Glomerular visceral epithelial cell (primary cell): ENCODE data around the gene A1BG.
A peak's percentile ranks its signal among the peaks of the same experiment; 100 is the strongest.
"Not testable (repeated sequence)": the region's sequence is repeated elsewhere in the genome, so short reads cannot be mapped to it uniquely, and the experiment has no call there.

Experiments
- DNase-seq: peaks from one replicate; pipeline ENCODE4 v3.0.0-alpha.2; 2016; ENCODE audit errors: extremely low spot score

A1BG gene

DNA sequence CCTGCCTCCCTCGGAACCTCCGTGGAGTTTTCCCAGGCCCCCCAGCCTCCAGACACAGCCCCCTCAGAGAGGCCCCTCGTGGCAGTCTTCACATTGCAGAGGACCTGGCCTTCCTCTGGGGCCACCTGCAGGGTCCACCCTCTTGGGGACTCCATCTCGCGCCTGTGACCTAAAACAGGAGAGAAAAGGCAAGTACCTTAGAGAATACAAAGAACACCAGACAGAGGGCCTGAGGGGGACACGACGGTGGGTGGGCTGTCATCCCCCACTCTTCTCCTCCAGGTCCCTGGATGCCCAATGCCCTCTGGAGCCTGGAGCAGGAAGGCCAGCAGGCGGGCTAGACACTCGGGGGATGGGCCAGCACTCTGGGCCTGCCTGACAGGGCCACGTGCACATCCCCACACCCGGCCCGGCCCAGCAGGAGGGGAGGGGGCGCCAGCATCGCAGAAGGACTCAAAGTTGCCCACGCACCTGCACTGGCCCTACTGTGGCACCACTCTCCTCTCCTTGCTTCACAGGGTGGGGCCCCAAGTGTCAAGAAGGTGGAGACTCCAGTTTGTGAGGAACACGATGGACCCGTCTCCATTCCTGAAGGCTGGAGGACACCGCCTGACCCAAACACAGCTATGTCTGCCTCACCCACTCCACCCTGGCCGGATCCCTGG lies 4.3 kb upstream of the A1BG start:
- DNase-seq: no peak

DNA sequence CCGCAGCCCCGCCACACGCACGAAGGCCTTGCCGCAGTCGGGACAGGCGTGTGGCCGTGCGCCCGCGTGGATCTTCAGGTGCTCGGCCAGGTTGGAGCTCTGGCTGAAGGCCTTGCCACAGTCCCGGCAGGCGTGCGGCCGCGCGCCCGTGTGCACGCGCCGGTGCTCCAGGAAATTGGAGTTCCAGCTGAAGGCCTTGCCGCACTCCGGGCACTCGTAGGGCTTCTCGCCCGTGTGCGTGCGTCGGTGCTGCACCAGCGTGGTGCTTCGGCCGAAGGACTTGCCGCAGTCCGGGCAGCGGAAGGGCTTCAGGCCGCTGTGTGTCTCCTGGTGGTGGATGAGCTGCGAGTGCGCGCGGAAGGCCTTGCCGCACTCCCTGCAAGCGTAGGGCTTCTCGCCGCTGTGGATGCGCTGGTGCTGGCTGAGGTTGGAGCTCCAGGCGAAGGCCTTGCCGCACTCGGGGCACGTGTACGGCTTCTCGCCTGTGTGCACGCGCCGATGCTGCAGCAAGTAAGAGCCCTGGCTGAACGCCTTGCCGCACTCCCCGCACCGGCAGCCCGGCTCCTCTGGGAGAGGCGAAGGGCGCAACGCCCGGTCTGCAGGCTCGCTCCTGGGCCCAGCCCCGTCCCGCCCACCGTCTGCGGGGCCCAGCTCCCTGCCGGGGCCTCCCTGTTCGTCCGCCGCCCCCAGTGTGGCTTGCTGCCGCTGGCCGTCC lies 3.6 kb upstream of the A1BG start:
- DNase-seq: no peak

DNA sequence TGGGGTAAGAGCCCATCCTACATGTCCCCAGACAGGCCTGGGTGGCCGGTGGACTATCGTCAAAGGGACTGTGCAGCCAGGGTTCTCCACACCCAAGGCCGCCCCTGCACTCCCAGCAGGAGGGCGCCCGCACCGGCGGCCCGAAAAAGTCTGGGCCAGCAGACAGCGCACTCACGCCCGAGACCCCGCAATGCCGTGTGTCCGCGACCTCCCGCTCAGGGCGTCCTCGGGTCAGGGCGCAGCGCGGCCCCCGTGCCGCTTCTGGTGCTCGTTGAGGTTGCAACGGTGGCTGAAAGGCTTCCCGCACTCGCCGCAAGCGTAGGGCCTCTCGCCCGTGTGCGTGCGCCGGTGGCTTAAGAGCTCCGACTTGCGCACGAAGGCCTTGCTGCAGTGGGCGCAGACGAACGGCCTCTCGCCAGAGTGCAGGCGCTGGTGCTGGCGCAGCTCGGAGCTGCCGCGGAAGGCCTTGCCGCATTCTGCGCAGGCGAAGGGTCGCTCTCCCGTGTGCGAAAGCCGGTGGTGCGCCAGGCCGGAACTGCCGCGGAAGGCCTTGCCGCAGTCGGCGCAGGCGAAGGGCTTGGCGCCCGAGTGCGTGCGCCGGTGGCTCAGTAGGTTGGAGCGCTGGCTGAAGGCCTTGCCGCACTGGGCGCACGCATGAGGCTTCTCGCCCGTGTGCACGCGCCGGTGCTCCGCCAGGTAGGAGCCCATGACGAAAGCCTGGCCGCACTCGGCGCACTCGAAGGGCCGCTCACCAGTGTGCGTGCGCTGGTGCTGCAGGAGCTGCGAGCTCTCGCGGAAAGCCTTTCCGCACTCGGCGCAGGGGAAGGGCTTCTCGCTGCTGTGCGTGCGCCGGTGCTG lies 2.8 kb upstream of the A1BG start:
- no peak for DNase-seq

DNA sequence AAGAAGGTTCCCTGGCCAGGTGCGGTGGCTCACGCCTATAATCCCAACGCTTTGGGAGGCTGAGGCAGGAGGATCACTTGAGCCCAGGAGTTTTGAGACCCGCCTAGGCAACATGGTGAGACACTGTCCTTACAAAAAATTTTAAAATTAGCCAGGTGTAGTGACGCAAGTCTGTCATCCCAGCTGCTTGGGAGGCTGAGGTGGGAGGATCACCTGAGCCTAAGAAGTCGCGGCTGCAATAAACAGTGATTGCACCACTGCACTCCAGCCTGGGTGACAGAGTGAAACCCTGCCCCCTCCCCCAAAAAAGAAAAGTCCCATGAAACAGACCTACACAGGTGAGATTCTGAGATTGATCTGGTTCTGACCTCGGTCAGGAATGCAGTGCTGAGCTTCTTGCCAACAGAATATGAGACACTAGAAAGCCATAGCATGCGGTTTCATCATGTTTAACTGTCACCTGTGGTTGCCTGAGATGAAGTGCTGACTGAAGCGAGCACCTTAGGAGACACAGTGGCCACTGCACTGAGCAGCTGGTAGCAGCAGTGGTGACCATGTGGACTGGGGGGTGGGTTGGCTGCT lies 2.0 kb upstream of the A1BG start:
- no peak for DNase-seq

DNA sequence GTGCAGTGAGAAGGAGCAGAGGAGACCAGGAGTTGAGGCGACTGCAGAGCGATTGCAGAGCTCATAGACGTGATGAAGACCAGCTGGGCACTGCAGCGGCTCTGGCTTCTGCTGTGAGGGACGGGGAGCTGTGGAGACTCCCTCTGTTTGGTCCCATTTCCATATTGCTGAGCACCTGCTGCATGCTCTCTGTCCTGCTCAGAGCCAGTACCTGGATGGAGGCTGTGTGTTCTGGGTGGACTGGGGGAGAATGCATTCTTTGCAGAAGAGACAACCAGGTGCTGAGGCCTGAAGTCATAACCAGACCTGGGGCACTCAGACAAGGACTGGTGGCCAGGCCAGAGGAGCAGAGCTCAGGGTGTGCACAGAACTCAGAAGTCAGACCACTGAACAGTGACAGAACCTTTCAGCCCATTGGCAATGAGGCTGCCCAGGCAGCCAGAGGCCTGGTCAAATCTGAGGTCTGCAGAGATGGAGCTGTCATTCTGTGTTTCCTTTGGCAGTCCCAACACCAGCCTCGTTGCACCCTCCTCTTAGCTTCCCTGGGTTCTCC lies 1.3 kb upstream of the A1BG start:
- DNase-seq: no peak

DNA sequence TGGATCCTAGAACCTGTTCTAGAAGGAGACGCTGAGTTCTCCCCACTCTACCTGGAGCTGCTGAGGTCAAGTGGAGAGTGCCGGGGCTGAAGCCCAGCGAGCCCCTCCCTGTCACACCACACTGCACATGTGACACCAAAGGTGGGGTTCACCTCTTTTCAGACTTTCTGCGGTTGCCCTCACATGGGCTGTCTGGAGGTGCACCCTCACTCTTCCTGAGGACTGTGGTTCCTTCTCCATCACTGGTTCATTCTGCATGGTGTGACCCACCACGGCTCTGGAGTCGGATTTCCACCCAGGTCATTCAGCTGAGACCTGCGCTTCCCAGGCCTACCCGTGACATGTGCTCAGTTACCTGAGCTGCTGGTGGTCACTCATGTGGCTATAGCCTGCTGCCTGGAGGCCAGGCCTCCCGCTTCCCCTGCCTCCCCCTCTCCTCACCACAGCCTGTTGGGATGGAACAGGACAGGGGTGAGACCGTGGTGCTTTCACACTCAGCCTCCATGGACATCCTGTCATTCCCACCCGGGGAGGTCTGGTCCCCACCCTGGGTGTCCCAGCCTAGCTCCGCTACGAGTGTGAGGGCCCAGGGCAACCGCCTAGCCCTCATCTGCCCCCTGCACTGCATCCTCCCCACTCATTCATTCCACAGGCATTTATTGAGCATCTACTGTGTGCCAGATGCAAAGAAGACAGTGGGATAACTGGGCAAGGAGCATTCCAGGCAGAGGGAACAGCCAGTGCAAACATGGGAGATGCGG lies 605 bp upstream of the A1BG start:
- no peak for DNase-seq

DNA sequence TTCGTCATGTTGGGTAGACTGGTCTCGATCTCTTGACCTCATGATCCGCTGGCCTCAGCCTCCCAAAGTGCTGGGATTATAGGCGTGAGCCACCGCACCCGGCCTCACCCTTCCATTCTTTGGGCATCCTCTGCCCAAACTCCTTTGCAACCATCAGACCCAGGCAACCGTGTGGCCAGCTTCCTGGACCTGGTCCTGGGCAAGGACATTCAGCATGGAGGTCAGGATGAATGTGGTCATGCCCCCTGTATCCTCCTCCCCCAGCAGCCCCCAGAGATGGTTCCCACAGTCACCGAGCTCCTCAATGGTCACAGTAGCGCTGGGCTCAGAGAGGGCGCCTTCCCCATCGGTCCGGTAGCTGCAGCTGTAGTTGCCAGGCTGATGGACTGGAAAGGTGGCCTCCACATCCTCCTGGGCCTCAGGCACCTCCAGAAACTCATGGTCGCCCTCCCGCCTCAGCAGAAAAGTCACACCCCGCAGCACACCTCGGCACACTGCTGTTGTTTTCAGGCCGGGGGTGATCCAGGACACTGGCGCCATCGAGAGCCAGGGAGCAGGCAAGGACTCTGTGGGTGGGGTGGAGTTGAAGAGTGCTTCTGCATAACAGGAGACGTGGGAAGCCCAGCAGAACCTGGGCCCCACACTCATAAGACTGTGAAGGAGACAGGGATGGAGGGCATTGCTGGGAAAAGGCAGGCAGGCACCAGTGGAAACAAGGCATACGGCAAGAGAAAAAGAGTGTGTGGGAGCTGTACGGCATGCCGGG lies 1.1 kb downstream of the A1BG start:
- DNase-seq: no peak

DNA sequence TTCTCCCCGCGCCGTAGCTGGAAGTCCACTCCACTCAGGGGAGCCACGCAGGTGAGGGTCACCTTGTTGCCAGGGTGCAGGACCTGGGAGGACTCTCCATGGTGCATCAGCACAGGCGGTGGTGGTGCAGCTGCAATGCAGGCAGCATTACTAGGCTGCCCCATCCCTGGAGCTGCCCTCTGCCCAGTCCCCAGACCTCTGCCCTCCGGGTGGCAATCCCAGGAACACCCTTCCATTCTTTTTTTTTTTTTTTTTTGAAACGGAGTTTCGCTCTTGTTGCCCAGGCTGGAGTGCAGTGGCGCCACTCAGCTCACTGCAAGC lies 1.8 kb downstream of the A1BG start:
- no peak for DNase-seq

DNA sequence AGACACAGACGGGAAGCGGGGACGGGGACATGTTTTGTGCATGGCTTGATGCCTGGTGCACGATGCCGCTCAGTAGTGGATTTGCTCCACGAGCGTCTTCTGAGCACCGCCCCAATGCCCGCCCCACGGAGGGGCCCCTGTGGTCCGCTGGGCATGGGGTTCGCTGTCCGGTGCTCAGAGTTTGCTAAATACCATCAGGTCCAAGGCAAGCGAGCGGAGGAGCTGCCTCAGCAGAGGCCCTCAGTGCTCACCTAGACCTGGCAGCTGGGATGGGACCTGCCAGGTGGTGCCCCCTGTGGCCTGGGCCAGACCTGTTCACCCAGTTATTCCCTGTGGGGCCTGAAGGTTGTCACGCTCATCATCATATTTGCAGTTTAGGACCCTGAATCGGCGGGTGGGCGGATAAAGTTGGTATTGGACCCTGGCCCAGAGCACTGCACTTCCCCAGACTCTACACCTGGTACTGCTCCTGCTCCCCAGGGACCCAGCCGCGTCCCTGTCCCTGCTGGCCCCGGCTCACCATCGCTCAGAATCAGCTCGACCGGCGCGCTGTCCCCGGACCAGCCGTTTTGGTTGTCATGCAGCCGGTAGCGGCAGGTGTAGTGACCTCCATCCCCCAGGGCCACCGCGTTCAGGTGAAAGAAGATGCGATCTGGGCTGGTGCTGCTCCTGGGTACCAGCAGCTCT lies 2.3 kb downstream of the A1BG start:
- DNase-seq: no peak

DNA sequence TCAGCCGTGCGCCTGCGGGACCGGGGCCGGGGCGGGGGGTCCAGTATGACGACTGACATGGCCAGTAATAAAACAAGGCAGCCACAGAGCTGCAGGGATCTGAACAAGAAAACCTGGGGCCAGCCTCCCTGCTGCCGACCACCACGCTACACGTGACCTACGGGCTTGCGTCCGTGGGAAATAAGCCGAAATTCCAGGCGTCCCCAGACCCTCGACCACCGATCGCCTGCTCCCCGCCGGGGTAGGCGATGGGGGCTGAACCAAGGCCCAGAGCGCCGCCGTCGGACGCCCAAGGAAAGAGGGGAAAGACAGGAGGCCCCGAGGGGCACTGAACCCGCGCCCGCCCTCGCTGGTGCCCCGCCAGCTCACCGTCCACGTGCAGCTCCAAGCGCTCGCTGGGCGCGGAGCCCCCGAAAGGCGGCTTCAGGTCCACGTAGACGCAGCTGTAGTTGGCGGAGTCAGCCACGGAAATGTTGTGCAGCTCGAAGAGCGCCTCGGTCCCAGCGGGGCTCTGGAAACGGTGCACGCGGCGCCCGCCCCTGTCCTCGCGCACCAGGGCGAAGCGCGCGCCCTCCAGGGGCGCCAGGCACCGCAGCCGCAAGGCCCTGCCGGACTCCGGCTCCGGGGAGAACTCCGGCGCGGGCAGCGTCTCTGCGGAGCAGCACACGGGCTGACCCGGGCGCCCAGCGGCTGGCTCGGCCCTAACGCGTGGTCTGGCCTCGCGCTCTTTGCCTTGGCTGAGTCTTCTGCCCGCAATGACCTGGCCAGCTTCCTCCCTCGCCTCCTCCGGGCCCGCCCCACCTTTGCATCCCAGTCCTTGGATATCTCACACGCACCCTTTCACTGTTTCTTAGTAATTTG lies 3.1 kb downstream of the A1BG start:
- DNase-seq: no peak

DNA sequence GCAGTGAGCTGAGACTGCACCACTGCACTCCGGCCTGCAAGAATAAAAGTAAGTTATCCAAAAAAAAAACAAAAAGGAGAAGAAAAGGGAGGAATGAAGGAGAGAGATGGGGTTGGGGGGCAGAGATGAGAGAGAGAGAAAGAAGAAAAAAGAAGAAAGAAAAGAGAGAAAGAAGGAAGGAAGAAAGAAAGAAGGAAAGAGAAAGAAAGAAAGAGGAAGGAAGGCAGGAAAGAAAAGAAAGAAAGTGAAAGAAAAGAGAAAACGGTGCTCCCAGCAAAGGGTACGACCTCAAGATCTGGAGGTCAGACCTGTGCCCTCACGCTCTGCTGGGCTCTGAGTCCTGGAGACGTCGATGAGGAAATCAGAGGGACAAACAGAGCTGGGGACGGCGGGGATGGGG lies 3.7 kb downstream of the A1BG start:
- no peak for DNase-seq

DNA sequence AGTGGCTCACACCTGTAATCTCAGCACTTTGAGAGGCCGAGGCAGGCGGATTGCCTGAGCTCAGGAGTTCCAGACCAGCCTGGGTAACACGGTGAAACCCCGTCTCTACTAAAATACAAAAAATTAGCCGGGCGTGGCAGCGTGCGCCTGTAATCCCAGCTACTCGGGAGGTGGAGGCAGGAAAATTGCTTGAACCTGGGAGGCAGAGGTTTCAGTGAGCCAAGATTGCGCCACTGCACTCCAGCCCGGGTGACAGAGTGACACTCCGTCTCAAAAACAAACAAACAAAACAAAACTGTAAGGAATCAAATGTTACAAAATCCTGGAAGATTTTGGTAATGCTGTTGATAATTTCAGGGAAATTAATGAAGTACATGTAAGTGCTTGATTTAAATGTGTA lies 5.2 kb downstream of the A1BG start:
- DNase-seq: not testable (repeated sequence)

DNA sequence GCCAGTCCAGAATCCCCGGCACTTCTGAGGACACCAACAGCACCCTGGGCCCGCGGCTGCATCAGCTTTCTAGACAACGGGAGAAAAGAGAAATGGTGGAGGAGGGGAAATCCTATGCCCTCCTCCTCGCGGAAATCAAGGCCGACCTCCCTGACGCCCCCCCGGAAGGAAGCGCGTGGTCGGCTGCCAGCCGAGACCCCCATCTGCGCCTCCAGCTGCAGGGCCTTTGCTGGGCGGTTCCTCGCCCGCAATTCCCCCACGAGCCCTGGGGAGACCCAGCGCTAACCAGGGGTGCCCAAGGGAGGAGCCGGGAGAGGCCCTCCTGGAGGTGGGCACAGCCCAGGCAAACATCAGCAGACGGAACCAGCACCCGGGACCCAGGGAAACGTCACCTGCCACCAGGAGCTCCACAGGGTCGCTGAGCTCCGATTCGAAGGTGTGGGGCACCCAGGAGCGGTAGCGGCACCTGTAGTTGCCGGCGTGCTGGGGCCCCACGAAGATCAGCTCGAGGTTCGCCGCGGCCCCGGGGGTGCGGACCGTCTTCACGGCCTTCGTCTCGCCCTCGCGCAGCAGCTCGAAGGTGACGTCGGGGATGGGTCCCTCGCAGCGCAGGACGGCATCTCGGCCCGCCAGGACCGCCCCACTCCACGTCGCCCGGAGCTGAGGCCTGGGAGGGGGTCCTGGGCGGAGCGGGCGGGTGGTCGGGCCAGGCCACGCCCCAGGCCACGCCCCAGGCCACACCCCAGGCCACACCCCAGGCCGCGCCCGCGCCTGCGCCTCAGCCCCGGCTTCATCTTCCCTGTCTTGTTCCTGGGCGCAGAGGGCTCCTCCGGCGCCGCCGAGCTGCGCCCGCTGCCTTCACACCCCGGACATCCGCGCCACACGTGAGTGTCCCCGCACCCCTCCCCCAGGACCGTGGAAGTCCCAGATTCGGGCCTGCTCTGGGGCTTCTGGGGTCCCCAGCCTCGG lies 6.0 kb downstream of the A1BG start:
- peak; percentile 87 for DNase-seq

DNA sequence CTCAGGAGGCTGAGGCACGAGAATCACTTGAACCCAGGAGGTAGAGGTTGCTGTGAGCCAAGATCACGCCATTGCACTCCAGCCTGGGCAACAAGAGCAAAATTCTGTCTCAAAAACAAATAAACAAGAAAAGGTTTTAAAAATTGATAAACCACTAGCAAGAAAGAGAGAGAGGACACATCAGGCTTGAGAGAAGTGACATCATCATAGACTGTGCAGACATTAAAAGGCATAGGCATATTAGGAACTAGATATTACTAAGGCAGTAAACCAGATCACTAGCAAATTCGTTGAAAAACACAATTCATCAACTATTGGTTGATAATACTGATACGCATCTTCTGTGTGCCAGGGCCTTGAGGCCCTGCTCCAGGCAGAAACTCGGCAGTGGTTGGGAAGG lies 7.7 kb downstream of the A1BG start:
- DNase-seq: no peak

DNA sequence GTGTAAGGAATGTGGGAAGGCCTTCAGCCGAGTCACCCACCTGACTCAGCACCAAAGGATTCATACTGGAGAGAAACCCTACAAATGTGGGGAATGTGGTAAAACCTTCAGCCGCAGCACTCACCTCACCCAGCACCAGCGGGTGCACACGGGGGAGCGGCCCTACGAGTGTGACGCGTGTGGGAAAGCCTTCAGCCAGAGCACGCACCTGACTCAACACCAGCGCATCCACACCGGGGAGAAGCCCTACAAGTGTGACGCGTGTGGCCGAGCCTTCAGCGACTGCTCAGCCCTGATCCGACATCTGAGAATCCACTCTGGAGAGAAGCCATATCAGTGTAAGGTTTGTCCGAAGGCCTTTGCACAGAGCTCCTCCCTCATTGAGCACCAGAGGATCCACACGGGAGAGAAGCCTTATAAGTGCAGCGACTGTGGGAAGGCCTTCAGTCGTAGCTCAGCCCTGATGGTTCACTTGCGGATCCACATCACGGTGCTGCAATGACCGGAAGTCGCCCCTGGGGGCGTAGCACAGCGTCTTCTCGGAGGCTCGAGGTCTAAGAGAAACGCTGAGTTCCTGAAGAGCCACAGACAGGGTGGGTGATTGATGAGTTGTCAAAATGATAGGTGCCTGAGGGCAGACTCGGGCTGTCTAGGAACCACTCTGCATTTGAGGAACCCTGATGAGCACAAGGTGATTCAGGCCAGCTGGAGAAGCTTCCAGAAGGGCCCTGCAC lies 14.3 kb downstream of the A1BG start:
- DNase-seq: no peak

DNA sequence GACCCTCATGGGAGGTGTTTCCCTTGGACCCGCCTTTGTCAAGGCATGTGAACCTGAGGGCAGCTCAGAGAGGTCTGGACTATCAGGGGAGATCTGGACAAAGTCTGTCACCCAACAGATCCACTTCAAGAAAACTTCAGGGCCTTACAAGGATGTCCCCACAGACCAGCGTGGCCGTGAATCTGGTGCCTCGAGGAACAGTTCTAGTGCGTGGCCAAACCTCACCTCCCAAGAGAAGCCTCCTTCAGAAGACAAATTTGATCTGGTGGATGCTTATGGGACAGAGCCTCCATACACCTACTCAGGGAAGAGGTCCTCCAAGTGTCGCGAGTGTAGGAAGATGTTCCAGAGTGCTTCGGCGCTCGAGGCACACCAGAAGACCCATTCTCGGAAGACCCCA lies 15.0 kb downstream of the A1BG start:
- no peak for DNase-seq

DNA sequence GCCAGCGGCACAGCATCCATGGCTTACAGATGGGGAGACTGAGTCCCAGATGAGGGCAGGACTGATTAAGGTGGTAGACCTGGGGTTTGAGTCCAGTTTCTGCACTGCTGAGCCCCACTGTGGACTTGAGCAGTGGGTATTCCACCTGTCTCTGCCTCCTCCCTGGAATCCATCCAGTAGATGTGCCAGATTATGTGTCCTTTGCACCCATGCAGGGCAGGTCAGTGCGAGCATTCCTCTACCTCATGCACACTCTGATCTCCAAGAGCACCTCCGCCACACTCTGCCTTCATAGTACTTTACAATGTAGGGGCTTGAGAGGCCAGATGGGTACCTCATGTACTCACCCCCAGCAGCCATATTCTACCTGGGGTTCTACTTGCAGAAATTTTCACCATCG lies 16.5 kb downstream of the A1BG start:
- DNase-seq: no peak
